ENCODE measurements around the gene TRAF2. TPM values are rescaled to one million over a fixed set of nuclear protein-coding genes. Genes with fewer than 3 reads are reported as not detected.
A peak's percentile ranks its signal among the peaks of the same experiment; 100 is the strongest.

Gene TRAF2
- total and polyA plus RNA-seq, 9 of the 15 experiments (the other 6 are each of a cell fraction or from before 2014, with no cell fraction given), result 0.24 to 45.2 (median 18.0) TPM

- TF ChIP-seq RBFOX2 (IDR thresholded peaks at IDR 0.05; ENCODE audit: low read depth, low read length) (peak; percentile 49; the same call in 1 of the 2 replicates), ZSCAN32 (CRISPR knock-in tag; IDR thresholded peaks at IDR 0.05) (no peak)
Measured at GRCh38 chr9:136867480-136867879, 18.8 kb upstream of the TRAF2 start (continued).

GRCh38 chr9:136867917-136868316 lies 18.4 kb upstream of the TRAF2 start:
- TF ChIP-seq ZNF140 (CRISPR knock-in tag; IDR thresholded peaks at IDR 0.05), result no peak
- TF ChIP-seq NR1H2 (CRISPR knock-in tag; IDR thresholded peaks at IDR 0.05), result no peak
- TF ChIP-seq ZBTB17 (CRISPR knock-in tag; IDR thresholded peaks at IDR 0.05), result no peak
- TF ChIP-seq POLR2AphosphoS2 (IDR thresholded peaks at IDR 0.05; ENCODE audit: low read length), result no peak
- no peak for TF ChIP-seq SRSF9 (IDR thresholded peaks at IDR 0.05; ENCODE audit: borderline replicate concordance, low read depth, low read length)
- 0 out of 4 replicates have a peak, but pooled peaks of 1 of the 2 experiments have one; percentile 42 for TF ChIP-seq MLLT1 (IDR thresholded peaks at IDR 0.05)
- TF ChIP-seq MITF (IDR thresholded peaks at IDR 0.05), result no peak
- ChIA-PET POLR2A (interaction anchor here (0.6 to 2.3 kb wide), 2 partner anchors 14 to 21 kb away, joined by 3 to 15 read pairs; no protein-coding TSS in a partner anchor), CTCF (ENCODE audit: low intra/inter-chr PET ratio) (no interaction called here)
- H3K79me2 ChIP-seq (ENCODE audit: control insufficient read depth, insufficient read depth, low read length), result peaks cover 43% of the 10 kb centered on the region
- intact Hi-C loops (cut with micrococcal nuclease), result no loop called here
- H3K36me3 ChIP-seq (ENCODE audit: control insufficient read depth, insufficient read depth, low read length), result peaks cover 20% of the 10 kb centered on the region; the same call in 2 of the 3 replicates
- H2AFZ ChIP-seq (ENCODE audit: low read depth, low read length), result no peak overlapping the region
- H3K27ac ChIP-seq (ENCODE audit: extremely low read depth, low read depth, low read length), result no peak overlapping the region
- DNase-seq (ENCODE audit: extremely low read depth in 1 of 4, low spot score in 3 of 4), result no peak
- 95% methylated on average over 18 of the region's 18 CpGs for WGBS (ENCODE audit: insufficient coverage, low coverage, missing lambda C conversion rate)
- no peak for ATAC-seq
- H3K4me1 ChIP-seq (replicated peaks in 1 of 2; ENCODE audit: control insufficient read depth in 2 of 2, insufficient read depth in 2 of 2, low read length in 2 of 2), result peaks cover 5 to 21% of the 10 kb centered on the region in 2 experiments; a peak in 3 of 5 replicates
- peaks cover 4% of the 10 kb centered on the region for H3K9me1 ChIP-seq (ENCODE audit: control insufficient read depth, insufficient read depth, low read length)
- FAIRE-seq, result no peak
- 0 out of 2 replicates have a peak, but pooled peaks cover 6% of the 10 kb centered on the region for H4K20me1 ChIP-seq (replicated peaks; ENCODE audit: control insufficient read depth, insufficient read depth, low read length)
- no peaks in the 10 kb centered on the region; the same call in 1 of the 2 replicates for H3K9me3 ChIP-seq (replicated peaks; ENCODE audit: control insufficient read depth, insufficient read depth, low read depth, low read length)
- H3K9ac ChIP-seq (ENCODE audit: insufficient read depth in 1 of 2, low read depth in 2 of 2, low read length in 2 of 2), result 0 out of 4 replicates have a peak overlapping the region, but pooled peaks of 1 of the 2 experiments have one; percentile 20
- in situ Hi-C loops (cut with MboI), result no loop called here
- BruUV-seq (replicated peaks), result no TSS peak
- H3K4me3 ChIP-seq, result no peak overlapping the region
- no peak overlapping the region for H3K4me2 ChIP-seq (ENCODE audit: insufficient read depth, low read length)
- H3K27me3 ChIP-seq (ENCODE audit: control insufficient read depth in 2 of 2, insufficient read depth in 2 of 2, low read length in 2 of 2), result no peaks in the 10 kb centered on the region
